A673 (cell line): ENCODE measurements around the gene ATG9B. TPM values are rescaled to one million over a fixed set of nuclear protein-coding genes. Genes with fewer than 3 reads are reported as not detected.

Experiments
- BruUV-seq: library from RNA; stranded (reverse); fragments of 400-500 nt; replicated peaks from 2 replicates; lab custom pipeline; 2021; lab: Mats Ljungman, UMichigan
- CTCF ChIA-PET: fragments of 300-600 bp; sonication (Branson Sonifier 250); formaldehyde crosslinking; loops from one replicate; lab custom pipeline; 2022; ENCODE audit warnings: antibody characterized with exemption; lab: Charles Lee
- POLR2A ChIA-PET: fragments of 300-600 bp; sonication (Branson Sonifier 250); formaldehyde crosslinking; loops from one replicate; lab custom pipeline; 2022; ENCODE audit warnings: antibody characterized with exemption; ENCODE audit not compliant: low non-redundant PET; lab: Charles Lee
- DNase-seq: peaks from one replicate; pipeline ENCODE4 v3.0.0-alpha.2; 2015; ENCODE audit warnings: low spot score
- H3K27ac ChIP-seq: fragments of 200-600 bp; sonication (generic); 2 replicates; pipeline ENCODE4 v1.5.1; 2016; ENCODE audit warnings: mixed run types, low read depth, mild to moderate bottlenecking, mixed read lengths, antibody characterized with exemption, low read length; ENCODE audit not compliant: poor library complexity, severe bottlenecking
- H3K27me3 ChIP-seq: fragments of 200-600 bp; sonication (generic); replicated peaks from 2 replicates; pipeline ENCODE4 v1.6.1; 2017; ENCODE audit warnings: mixed run types, low read depth, mild to moderate bottlenecking, mixed read lengths, antibody characterized with exemption, low read length; ENCODE audit not compliant: insufficient read depth, poor library complexity
- H3K36me3 ChIP-seq: fragments of 200-600 bp; sonication (generic); 2 replicates; pipeline ENCODE4 v1.6.1; 2016; ENCODE audit warnings: mixed run types, mild to moderate bottlenecking, mixed read lengths, antibody characterized with exemption, low read length; ENCODE audit not compliant: insufficient read depth, poor library complexity, severe bottlenecking
- H3K4me1 ChIP-seq: fragments of 200-600 bp; sonication (generic); 2 replicates; pipeline ENCODE4 v1.6.1; 2017; ENCODE audit warnings: mixed run types, mild to moderate bottlenecking, mixed read lengths, antibody characterized with exemption, low read length; ENCODE audit not compliant: insufficient read depth, poor library complexity, severe bottlenecking
- H3K4me3 ChIP-seq: fragments of 200-600 bp; sonication (generic); 2 replicates; pipeline ENCODE4 v1.5.1; 2016; ENCODE audit warnings: low read depth, mixed run types, mild to moderate bottlenecking, mixed read lengths, low read length; ENCODE audit not compliant: poor library complexity, severe bottlenecking
- H3K9me3 ChIP-seq: fragments of 200-600 bp; sonication (generic); 2 replicates; pipeline ENCODE4 v1.6.1; 2016; ENCODE audit warnings: mixed run types, low read depth, mild to moderate bottlenecking, mixed read lengths, antibody characterized with exemption, low read length; ENCODE audit not compliant: poor library complexity, severe bottlenecking
- EZH2 ChIP-seq: fragments of 200-600 bp; sonication (generic); IDR thresholded peaks from 2 replicates; pipeline ENCODE4 v1.6.1; 2017; ENCODE audit warnings: borderline replicate concordance, low read depth, mild to moderate bottlenecking, mixed read lengths, antibody characterized with exemption, low read length; ENCODE audit not compliant: poor library complexity, severe bottlenecking
- intact Hi-C: fragments of 100-400 bp; cut with micrococcal nuclease; formaldehyde crosslinking; loops from one replicate; pipeline ENCODE4 v1.10.0; 2022; ENCODE audit not compliant: unreplicated experiment
- total RNA-seq: library from RNA; stranded (reverse); gene quantifications from 2 replicates; pipeline ENCODE4 v1.2.3, GENCODE V29; 2021
- TF ChIP-seq, protein P1 (sequence below): fragments of 300-800, 200-600 bp; sonication (generic); conservative IDR thresholded peaks from 2 replicates; pipeline ENCODE4 v1.5.1; 2017; ENCODE audit warnings: low read depth, mild to moderate bottlenecking, antibody characterized with exemption, low read length, moderate library complexity, mixed read lengths

ATG9B gene
- total RNA-seq, 1 experiment from 2014 or later, result 1.9 TPM

DNA sequence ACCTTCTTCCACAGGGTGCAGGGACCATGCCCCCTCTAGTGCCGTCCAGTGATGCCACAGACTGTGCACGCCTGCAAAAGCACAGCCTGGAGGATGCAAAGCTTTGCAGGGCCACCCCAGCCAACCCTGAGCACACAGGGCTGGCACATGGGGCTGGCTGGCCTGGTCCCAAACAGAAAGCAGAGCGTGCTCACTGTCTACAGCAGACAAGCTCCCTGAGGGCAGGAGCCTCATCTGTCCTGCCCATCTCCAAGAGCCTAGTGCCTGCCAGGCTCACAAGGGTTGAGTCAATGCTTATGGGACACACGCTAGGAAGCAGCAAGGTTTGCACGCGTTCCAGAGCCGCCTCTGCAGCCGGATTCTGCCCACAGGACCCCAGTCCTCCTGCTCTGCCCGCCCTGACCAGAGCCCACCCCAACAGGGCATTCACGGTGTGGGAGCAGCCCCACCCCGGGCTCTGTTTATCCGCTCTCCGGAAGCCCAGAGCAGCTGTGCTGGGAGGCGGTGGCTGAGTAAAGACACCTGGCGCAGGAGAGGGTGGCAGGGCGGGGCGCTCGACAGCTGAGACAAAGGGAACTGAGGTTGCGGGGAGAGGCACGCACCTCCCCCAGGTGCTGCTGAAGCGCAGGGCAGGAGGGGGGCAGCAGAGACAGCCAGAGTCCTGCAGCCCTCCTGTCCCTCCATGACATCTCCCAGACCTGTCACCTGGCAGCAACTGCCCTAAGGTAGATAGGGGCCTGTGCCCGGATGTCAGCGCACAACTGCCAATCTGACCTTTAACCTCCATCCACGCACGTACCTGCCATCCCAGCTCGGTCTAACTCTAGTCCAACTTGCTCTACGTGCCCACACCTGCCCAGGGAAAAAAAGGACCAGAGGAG, 50.5 kb downstream of the ATG9B start:
- no peaks in the 10 kb centered on the region for H3K27me3 ChIP-seq
- no peak for TF ChIP-seq EZH2
- TF ChIP-seq, protein P1, sequence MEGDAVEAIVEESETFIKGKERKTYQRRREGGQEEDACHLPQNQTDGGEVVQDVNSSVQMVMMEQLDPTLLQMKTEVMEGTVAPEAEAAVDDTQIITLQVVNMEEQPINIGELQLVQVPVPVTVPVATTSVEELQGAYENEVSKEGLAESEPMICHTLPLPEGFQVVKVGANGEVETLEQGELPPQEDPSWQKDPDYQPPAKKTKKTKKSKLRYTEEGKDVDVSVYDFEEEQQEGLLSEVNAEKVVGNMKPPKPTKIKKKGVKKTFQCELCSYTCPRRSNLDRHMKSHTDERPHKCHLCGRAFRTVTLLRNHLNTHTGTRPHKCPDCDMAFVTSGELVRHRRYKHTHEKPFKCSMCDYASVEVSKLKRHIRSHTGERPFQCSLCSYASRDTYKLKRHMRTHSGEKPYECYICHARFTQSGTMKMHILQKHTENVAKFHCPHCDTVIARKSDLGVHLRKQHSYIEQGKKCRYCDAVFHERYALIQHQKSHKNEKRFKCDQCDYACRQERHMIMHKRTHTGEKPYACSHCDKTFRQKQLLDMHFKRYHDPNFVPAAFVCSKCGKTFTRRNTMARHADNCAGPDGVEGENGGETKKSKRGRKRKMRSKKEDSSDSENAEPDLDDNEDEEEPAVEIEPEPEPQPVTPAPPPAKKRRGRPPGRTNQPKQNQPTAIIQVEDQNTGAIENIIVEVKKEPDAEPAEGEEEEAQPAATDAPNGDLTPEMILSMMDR, result no peak
- peaks cover 18% of the 10 kb centered on the region for H3K4me1 ChIP-seq
- DNase-seq, result no peak
- ChIA-PET POLR2A (no interaction called here), CTCF (interaction anchor here (0.7 kb wide), 1 partner anchor 9 kb away, joined by 3 read pairs; no protein-coding TSS in a partner anchor)
- H3K9me3 ChIP-seq, result no peaks in the 10 kb centered on the region
- intact Hi-C loops, result no loop called here
- peak overlapping the region; percentile 55 for H3K4me3 ChIP-seq
- BruUV-seq, result no TSS peak
- no peak overlapping the region for H3K27ac ChIP-seq
- no peaks in the 10 kb centered on the region for H3K36me3 ChIP-seq

DNA sequence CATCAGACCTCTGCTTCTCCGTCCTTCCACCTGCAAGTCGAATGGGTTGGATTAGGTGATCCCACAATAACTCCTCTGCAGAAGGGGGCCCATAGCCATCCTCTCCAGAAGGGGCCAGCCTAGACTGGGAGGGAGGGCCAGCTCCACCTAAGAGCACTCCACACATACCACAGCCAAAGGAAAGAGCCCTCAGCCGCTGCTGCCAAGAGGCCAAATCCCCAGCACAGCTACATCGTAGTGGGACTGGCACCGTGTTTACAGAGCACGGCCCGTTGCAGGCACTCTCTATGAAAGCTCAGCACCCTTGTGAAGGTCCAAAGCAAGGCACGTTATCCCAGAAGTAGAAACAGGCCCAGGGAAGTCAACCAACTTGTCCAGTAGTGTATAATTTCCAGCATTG, 51.6 kb downstream of the ATG9B start:
- Histone ChIP-seq H3K27ac (no peak overlapping the region), H3K4me1 (peaks cover 15% of the 10 kb centered on the region), H3K27me3 (no peaks in the 10 kb centered on the region), H3K4me3 (no peak overlapping the region), H3K36me3 (no peaks in the 10 kb centered on the region), H3K9me3 (no peaks in the 10 kb centered on the region)
- intact Hi-C loops, result no loop called here
- TF ChIP-seq, protein P1, result no peak
- no peak for TF ChIP-seq EZH2
- POLR2A ChIA-PET, result no interaction called here
- BruUV-seq, result no TSS peak
- DNase-seq, result no peak
- CTCF ChIA-PET, result no interaction called here

DNA sequence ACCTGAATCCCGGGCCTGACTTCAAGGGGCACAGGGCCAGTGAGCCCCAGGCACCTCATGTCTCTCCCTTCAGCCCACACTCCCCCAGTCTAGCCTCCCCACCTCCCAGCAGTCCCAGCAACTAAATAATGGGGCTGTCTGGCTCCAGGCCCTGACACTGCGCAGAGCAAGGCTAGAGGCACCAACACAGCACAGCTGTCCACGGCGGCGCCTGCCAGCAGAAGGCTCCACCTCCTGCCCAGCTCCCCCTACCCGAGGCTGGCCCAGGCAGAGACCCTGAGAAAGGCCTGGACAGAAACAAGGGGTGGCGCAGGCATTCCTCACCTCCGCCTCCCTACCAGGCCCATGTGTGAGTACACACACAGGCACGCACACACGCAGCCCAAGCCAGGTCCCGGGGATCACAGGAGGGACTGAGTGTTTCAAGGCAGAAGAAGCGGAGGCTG, 52.2 kb downstream of the ATG9B start:
- DNase-seq, result no peak
- Histone ChIP-seq H3K27ac (no peak overlapping the region), H3K27me3 (no peaks in the 10 kb centered on the region), H3K36me3 (no peaks in the 10 kb centered on the region), H3K4me1 (peaks cover 12% of the 10 kb centered on the region), H3K4me3 (no peak overlapping the region), H3K9me3 (no peaks in the 10 kb centered on the region)
- BruUV-seq, result no TSS peak
- TF ChIP-seq, protein P1, result no peak
- no peak for TF ChIP-seq EZH2
- ChIA-PET CTCF (no interaction called here), POLR2A (no interaction called here)
- intact Hi-C loops, result no loop called here
